Measurements from ENCODE around the gene UMOD.

UMOD gene

GRCh38 chr16:20382202-20382948, 29.9 kb upstream of the UMOD start:
- intact Hi-C loops (cut with DNase I; ENCODE audit: low total_unique reads) = loop anchor here (10.0 kb wide), 1 partner anchor 478 kb away; no protein-coding TSS in a partner anchor
- DNase-seq = no peak
- H3K9me3 ChIP-seq = no peaks in the 10 kb centered on the region
- H3K36me3 ChIP-seq = no peaks in the 10 kb centered on the region
- TF ChIP-seq, protein P1, sequence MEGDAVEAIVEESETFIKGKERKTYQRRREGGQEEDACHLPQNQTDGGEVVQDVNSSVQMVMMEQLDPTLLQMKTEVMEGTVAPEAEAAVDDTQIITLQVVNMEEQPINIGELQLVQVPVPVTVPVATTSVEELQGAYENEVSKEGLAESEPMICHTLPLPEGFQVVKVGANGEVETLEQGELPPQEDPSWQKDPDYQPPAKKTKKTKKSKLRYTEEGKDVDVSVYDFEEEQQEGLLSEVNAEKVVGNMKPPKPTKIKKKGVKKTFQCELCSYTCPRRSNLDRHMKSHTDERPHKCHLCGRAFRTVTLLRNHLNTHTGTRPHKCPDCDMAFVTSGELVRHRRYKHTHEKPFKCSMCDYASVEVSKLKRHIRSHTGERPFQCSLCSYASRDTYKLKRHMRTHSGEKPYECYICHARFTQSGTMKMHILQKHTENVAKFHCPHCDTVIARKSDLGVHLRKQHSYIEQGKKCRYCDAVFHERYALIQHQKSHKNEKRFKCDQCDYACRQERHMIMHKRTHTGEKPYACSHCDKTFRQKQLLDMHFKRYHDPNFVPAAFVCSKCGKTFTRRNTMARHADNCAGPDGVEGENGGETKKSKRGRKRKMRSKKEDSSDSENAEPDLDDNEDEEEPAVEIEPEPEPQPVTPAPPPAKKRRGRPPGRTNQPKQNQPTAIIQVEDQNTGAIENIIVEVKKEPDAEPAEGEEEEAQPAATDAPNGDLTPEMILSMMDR (IDR thresholded peaks at IDR 0.05) = no peak
- no peak overlapping the region for H3K27ac ChIP-seq
- peaks cover 0 to 8% (median 2%) of the 10 kb centered on the region in 4 donors for H3K4me1 ChIP-seq
- peaks cover 0 to 17% of the 10 kb centered on the region in 2 donors for H3K27me3 ChIP-seq
- no peak overlapping the region for H3K4me3 ChIP-seq

GRCh38 chr16:20380782-20381181, 28.3 kb upstream of the UMOD start:
- DNase-seq = no peak
- H3K4me1 ChIP-seq = no peaks in the 10 kb centered on the region
- intact Hi-C loops (cut with DNase I; ENCODE audit: low total_unique reads) = loop anchor here (10.0 kb wide), 1 partner anchor 476 kb away; no protein-coding TSS in a partner anchor
- no peaks in the 10 kb centered on the region for H3K9me3 ChIP-seq
- peaks cover 0 to 20% of the 10 kb centered on the region in 2 donors for H3K27me3 ChIP-seq
- H3K27ac ChIP-seq = no peak overlapping the region
- H3K4me3 ChIP-seq = no peak overlapping the region
- H3K36me3 ChIP-seq = no peaks in the 10 kb centered on the region
- TF ChIP-seq, protein P1 (IDR thresholded peaks at IDR 0.05) = no peak

- no peak for DNase-seq
- Histone ChIP-seq H3K4me3 (no peak overlapping the region), H3K27me3 (peaks cover 0 to 17% of the 10 kb centered on the region in 2 donors), H3K4me1 (no peaks in the 10 kb centered on the region), H3K9me3 (no peaks in the 10 kb centered on the region), H3K36me3 (no peaks in the 10 kb centered on the region), H3K27ac (no peak overlapping the region)
- intact Hi-C loops (cut with DNase I; ENCODE audit: low total_unique reads) = no loop called here
- TF ChIP-seq, protein P1 (IDR thresholded peaks at IDR 0.05) = no peak
These were observed 24.7 kb upstream of the UMOD start for GRCh38 chr16:20377181-20377580.

- H3K27ac ChIP-seq = no peak overlapping the region
- H3K4me3 ChIP-seq = no peak overlapping the region
- TF ChIP-seq, protein P1 (IDR thresholded peaks at IDR 0.05) = no peak
- no peaks in the 10 kb centered on the region for H3K4me1 ChIP-seq
- intact Hi-C loops (cut with DNase I; ENCODE audit: low total_unique reads) = no loop called here
- H3K36me3 ChIP-seq = no peaks in the 10 kb centered on the region
- peaks cover 0 to 16% of the 10 kb centered on the region in 2 donors for H3K27me3 ChIP-seq
- H3K9me3 ChIP-seq = no peaks in the 10 kb centered on the region
- DNase-seq = no peak
These were observed 20.2 kb upstream of the UMOD start for GRCh38 chr16:20372701-20373100.

DNA sequence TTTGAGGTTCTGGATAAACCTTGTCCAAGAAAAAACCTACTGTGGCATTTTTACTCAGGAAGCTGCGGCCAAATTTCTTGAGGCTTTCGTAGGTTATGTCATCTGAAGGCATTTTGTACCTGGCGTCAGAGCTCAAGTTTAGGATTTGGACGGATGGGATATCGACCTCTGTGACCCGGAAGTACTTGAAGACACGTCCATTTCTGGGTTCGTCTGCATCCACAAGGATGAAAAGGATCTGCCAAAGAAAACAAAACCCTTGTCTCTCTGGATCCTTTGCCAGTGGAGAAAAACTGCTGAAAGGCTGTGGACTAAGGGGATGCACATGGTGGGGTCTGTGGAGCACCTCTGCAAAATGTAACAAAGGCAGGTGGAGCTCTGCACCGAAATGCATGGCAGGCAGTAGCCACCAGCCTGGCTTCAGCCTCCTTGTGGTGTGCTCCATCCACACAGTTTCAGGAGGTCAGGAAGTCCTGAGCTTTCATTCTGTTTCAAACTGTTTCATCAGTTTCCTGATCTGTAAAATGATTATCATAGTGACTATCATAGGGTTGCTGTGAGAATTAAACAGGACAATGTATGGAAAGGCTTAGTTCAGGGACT, 17.0 kb upstream of the UMOD start:
- intact Hi-C loops (cut with DNase I; ENCODE audit: low total_unique reads) = no loop called here
- no peak for DNase-seq
- no peak overlapping the region for H3K27ac ChIP-seq
- H3K4me1 ChIP-seq = no peaks in the 10 kb centered on the region
- no peaks in the 10 kb centered on the region for H3K36me3 ChIP-seq
- TF ChIP-seq, protein P1 (IDR thresholded peaks at IDR 0.05) = no peak
- no peak overlapping the region for H3K4me3 ChIP-seq
- no peaks in the 10 kb centered on the region for H3K9me3 ChIP-seq
- H3K27me3 ChIP-seq = peaks cover 0 to 15% of the 10 kb centered on the region in 2 donors

Measured in tibial artery (tissue), 4 donors.